Measurements from ENCODE around the gene TEX10. TPM values are rescaled to one million over a fixed set of nuclear protein-coding genes. Genes with fewer than 3 reads are reported as not detected.

The TEX10 gene
- polyA plus RNA-seq, 4 donors: 34.8 to 46.2 (median 42.2) TPM

- no peak for DNase-seq (ENCODE audit: low read depth in 4 of 4, low spot score in 2 of 4)
These were observed 65.6 kb downstream of the TEX10 start for GRCh38 chr9:100287186-100287585.

DNA sequence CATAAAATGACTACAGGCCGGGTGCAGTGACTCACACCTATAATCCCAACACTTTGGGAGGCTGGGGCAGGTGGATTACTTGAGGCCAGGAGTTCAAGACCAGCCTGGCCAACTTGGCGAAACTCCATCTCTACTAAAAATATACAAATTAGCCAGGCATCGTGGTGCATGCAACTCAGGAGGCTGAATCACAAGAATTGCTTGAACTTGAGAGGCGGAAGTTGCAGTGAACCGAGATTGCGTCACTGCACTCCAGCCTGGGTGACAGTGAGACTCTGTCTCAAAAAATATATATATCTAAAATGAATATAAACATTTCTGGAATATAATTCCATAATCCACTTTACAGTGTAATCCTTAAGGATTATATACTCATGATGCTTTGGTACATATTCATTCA, 66.5 kb downstream of the TEX10 start:
- no peak for DNase-seq (ENCODE audit: low read depth in 4 of 4, low spot score in 2 of 4)

- DNase-seq (ENCODE audit: low read depth in 4 of 4, low spot score in 2 of 4): no peak
These were observed 67.1 kb downstream of the TEX10 start for GRCh38 chr9:100285601-100286000.

- DNase-seq (ENCODE audit: low read depth in 4 of 4, low spot score in 2 of 4): no peak
These were observed 67.7 kb downstream of the TEX10 start for GRCh38 chr9:100285080-100285479.

DNA sequence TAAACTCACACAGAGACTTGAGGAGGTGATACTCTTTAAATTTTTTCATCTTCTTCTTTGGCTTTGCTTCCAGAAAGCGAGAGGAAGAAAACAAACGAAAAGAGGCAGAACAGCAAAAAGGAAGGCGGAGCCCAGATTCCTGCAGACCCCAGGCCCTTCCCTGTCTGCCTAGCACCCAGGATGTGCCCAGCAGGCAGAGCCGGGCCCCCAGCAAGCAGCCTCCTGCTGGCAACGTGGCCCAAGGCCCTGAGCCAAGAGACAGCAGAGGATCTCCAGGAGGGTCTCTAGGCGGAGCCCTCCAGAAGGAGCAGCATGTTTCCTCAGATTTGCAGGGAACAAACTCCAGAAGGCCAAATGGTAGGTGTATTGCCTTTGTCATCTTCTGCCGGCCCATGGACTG, 68.5 kb downstream of the TEX10 start:
- DNase-seq (ENCODE audit: low read depth in 4 of 4, low spot score in 2 of 4): no peak

DNA sequence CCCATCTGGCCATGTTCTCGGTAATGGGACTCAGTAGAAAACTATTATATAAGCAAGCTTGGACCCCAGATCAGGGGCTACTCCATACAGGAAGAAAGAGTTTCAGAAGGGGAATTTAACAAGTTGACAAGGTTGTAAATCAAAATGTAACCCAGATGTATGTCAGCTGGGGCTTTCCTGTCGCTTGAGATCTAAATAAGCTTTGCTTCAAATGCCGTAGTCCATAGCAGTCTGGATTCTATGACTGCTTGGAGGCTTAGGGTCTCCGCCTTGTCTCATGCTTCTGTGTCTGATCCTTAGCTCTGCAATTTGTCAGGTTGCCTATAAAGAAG, 70.4 kb downstream of the TEX10 start:
- DNase-seq (ENCODE audit: low read depth in 4 of 4, low spot score in 2 of 4): peak in 1 of 4 donors; percentile 2

DNA sequence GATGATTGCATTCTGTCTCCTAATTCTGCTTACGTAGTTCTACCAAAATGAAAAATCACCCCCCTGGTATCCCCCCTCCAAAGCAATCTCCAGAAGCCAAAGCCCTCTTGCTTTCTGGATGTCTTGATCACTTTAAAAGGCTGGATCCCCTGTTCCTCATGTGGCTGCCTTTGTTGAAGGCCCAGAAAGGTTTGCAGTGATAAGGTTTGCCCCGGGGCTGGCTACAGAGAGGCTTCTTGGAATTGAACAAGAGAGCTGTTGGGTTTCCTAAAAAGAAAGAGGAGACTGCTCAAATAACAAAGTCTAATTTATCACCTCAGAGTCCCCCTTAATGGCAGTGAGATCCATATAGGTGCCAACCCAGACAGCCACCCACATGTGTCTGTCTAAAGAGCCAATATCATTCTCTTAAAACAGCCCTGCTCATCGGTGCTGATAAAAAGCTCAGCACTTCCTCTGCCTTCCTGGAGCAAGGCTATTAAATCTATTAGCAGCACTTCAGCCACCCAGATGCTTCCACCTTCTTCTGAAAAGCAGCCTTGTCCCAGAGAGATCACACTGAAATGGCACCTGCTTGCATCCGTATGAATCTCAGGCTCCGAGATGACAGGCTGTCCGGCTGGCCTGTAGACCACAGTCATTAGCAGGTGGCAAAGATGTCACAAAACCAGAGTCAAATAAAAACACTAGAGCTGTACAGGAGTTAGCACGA, 70.9 kb downstream of the TEX10 start:
- no peak for DNase-seq (ENCODE audit: low read depth in 4 of 4, low spot score in 2 of 4)

GRCh38 chr9:100281066-100281465, 71.7 kb downstream of the TEX10 start:
- DNase-seq (ENCODE audit: low read depth in 4 of 4, low spot score in 2 of 4): no peak

DNA sequence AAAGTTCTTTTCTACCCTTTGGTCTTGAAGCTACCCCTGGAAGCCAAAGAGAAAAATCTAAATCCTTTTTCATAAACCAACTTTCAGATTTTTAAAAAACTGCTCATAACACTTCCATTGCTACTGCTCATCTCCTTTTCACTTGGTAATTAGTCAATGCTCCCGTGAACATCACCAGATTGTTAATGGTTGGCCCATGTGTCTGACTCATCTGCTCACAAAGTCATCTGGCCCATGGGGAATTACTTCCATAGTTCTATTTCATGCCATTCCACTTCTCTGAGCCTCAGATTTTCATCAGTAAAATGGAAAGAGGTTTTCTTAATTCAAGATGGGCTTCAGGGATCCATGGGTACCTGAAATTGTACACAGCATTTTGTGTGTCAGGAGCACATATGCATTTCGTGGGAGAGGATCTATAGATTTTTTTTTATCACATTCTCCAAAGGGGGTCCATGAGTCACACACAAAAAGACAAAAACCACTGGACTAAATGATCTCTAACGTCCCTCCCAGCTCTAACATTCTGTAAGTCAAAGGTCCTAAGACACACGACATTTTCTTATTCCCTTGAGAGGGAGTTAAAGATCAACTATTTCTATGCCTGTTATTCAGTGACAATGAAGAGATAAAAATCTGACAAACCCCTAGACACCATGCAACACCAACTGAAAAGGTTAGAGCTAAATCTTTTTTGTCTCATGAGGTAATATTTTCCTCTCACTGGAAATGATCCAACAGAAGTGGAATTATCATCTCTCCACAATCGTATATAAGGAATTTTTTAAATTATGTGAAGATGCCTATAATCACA, 75.4 kb downstream of the TEX10 start:
- DNase-seq (ENCODE audit: low read depth in 4 of 4, low spot score in 2 of 4): no peak

GRCh38 chr9:100269656-100270055, 83.1 kb downstream of the TEX10 start:
- DNase-seq (ENCODE audit: low read depth in 4 of 4, low spot score in 2 of 4): no peak

GRCh38 chr9:100268271-100268670, 84.5 kb downstream of the TEX10 start:
- no peak for DNase-seq (ENCODE audit: low read depth in 4 of 4, low spot score in 2 of 4)

DNA sequence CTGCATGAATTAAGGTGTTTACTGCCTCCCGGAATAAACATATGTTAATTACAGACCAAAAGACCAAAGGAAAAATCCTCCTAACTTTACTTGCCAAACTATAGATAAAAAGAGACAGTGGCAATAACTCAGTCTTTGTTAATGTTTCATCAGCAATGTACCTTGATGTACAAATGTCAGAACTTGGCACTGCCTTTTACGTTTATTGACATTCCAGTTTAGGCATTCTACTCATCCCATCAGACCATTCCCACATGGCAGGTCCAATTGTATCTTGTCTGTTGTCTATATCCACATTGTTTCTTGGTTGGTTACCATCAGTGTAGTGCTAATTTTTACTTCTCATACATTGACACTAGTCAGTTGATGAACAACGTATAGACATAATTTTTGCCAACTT, 85.5 kb downstream of the TEX10 start:
- no peak for DNase-seq (ENCODE audit: low read depth in 4 of 4, low spot score in 2 of 4)

Other genes with a start within 250 kb of the TEX10 start
- 10 to 100 TPM; 21.3 to 23.9 (median 22.9) TPM for gene MSANTD3, start 74.2 kb upstream of the TEX10 start, polyA plus RNA-seq (ENCODE audit: insufficient read length in 4 of 4)
- gene TMEFF1, start 120.2 kb upstream of the TEX10 start, polyA plus RNA-seq (ENCODE audit: insufficient read length in 4 of 4): 10 to 100 TPM in 1 of 4 donors, 1 to 10 TPM in 3; 3.6 to 10.4 (median 7.2) TPM
- gene CAVIN4, start 225.1 kb upstream of the TEX10 start, polyA plus RNA-seq (ENCODE audit: insufficient read length in 4 of 4): 1 to 10 TPM; 2.6 to 4.4 (median 3.2) TPM

Measured in left renal cortex interstitium (tissue), 4 donors.